ENCODE measurements around the gene DUSP22. TPM values are rescaled to one million over a fixed set of nuclear protein-coding genes. Genes with fewer than 3 reads are reported as not detected.
"Not testable (repeated sequence)": the region's sequence is repeated elsewhere in the genome, so short reads cannot be mapped to it uniquely, and the experiment has no call there.

DUSP22 gene
- polyA plus RNA-seq, 4 donors: 22.2 to 23.2 (median 22.8) TPM

GRCh38 chr6:361411-362132 lies 69.3 kb downstream of the DUSP22 start:
- no peak for DNase-seq (ENCODE audit: low read depth in 4 of 4, low spot score in 3 of 4)

- no peak for DNase-seq (ENCODE audit: low read depth in 4 of 4, low spot score in 3 of 4)
Measured at GRCh38 chr6:362231-362923, 70.1 kb downstream of the DUSP22 start.

- DNase-seq (ENCODE audit: low read depth in 4 of 4, low spot score in 3 of 4): no peak
Measured at GRCh38 chr6:362924-363249, 70.6 kb downstream of the DUSP22 start.

- DNase-seq (ENCODE audit: low read depth in 4 of 4, low spot score in 3 of 4): no peak
Measured at GRCh38 chr6:363291-363690, 71.0 kb downstream of the DUSP22 start.

GRCh38 chr6:363909-364308 lies 71.6 kb downstream of the DUSP22 start:
- DNase-seq (ENCODE audit: low read depth in 4 of 4, low spot score in 3 of 4): no peak

GRCh38 chr6:364609-365540 lies 72.6 kb downstream of the DUSP22 start:
- DNase-seq (ENCODE audit: low read depth in 4 of 4, low spot score in 3 of 4): no peak

- no peak for DNase-seq (ENCODE audit: low read depth in 4 of 4, low spot score in 3 of 4)
Measured at GRCh38 chr6:365835-366234, 73.5 kb downstream of the DUSP22 start.

- DNase-seq (ENCODE audit: low read depth in 4 of 4, low spot score in 3 of 4): no peak
Measured at GRCh38 chr6:366389-367297, 74.4 kb downstream of the DUSP22 start.

- DNase-seq (ENCODE audit: low read depth in 4 of 4, low spot score in 3 of 4): no peak
Measured at GRCh38 chr6:367298-367794, 75.1 kb downstream of the DUSP22 start.

- DNase-seq (ENCODE audit: low read depth in 4 of 4, low spot score in 3 of 4): no peak
Measured at GRCh38 chr6:367891-368630, 75.8 kb downstream of the DUSP22 start.

GRCh38 chr6:369559-370431 lies 77.5 kb downstream of the DUSP22 start:
- DNase-seq (ENCODE audit: low read depth in 4 of 4, low spot score in 3 of 4): no peak

- no peak for DNase-seq (ENCODE audit: low read depth in 4 of 4, low spot score in 3 of 4)
Measured at GRCh38 chr6:370555-370954, 78.3 kb downstream of the DUSP22 start.

GRCh38 chr6:371851-372250 lies 79.6 kb downstream of the DUSP22 start:
- DNase-seq (ENCODE audit: low read depth in 4 of 4, low spot score in 3 of 4): not testable (repeated sequence)

- DNase-seq (ENCODE audit: low read depth in 4 of 4, low spot score in 3 of 4): no peak
Measured at GRCh38 chr6:372336-372911, 80.1 kb downstream of the DUSP22 start.

GRCh38 chr6:373031-373430 lies 80.7 kb downstream of the DUSP22 start:
- no peak for DNase-seq (ENCODE audit: low read depth in 4 of 4, low spot score in 3 of 4)

- DNase-seq (ENCODE audit: low read depth in 4 of 4, low spot score in 3 of 4): no peak
Measured at GRCh38 chr6:373773-374724, 81.8 kb downstream of the DUSP22 start.

- DNase-seq (ENCODE audit: low read depth in 4 of 4, low spot score in 3 of 4): no peak
Measured at GRCh38 chr6:374956-375355, 82.7 kb downstream of the DUSP22 start.

Data from left renal pelvis (tissue), 4 donors.